C4-2B (cell line): Measurements from ENCODE around the gene RFTN1.

Experiments used
- CTCF ChIP-seq: fragments of 450-650 bp; conservative IDR thresholded peaks from 2 replicates; pipeline ENCODE4 v1.5.1; 2017; ENCODE audit warnings: mild to moderate bottlenecking
- ZFX ChIP-seq: fragments of 450-650 bp; IDR thresholded peaks from 2 replicates; pipeline ENCODE4 v1.6.1; 2017

DNA sequence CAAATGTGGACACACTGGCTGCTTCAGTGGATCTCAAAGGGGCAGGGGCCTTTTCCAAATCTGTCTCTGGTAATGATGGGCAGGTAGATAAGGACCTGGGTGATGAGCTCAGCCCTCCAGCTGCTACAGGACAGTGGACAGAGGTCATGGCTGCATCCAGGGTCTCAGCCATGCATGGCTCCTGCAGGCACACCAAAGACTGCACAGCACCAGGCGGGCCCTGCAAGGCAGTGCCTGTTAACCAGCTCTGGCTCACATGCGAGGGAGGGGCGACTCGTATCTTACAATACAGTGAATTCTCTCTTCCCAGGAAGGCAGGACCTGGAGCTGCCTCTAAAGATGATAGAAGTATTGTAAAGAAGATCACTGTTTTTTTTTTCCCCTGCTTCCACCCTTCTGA is 189.8 kb downstream of the RFTN1 start:
- no peak for TF ChIP-seq CTCF
- TF ChIP-seq ZFX = no peak
